HFFc6 (cell line): ENCODE results near the gene PNN. TPM values are rescaled to one million over a fixed set of nuclear protein-coding genes. Genes with fewer than 3 reads are reported as not detected.
"Not testable (repeated sequence)": the region's sequence is repeated elsewhere in the genome, so short reads cannot be mapped to it uniquely, and the experiment has no call there.

Source experiments
- DNase-seq: peaks from one replicate; pipeline ENCODE4 v3.0.0-alpha.2; 2018
- H3K27ac Mint-ChIP-seq: 2 replicates; pipeline ENCODE4 v1.8.0; 2020; ENCODE audit warnings: mild to moderate bottlenecking, mixed read lengths
- H3K27me3 Mint-ChIP-seq: 2 replicates; pipeline ENCODE4 v1.8.0; 2021; ENCODE audit warnings: mild to moderate bottlenecking, moderate library complexity, mixed read lengths; ENCODE audit not compliant: insufficient read depth
- H3K36me3 Mint-ChIP-seq: 2 replicates; pipeline ENCODE4 v1.8.0; 2021; ENCODE audit warnings: low read depth, mixed read lengths
- H3K4me1 Mint-ChIP-seq: 2 replicates; pipeline ENCODE4 v1.8.0; 2020; ENCODE audit warnings: low read depth, mixed read lengths
- H3K4me3 Mint-ChIP-seq: 2 replicates; pipeline ENCODE4 v1.8.0; 2020; ENCODE audit warnings: mild to moderate bottlenecking, moderate library complexity, mixed read lengths
- H3K9me3 Mint-ChIP-seq: 2 replicates; pipeline ENCODE4 v1.8.0; 2020; ENCODE audit warnings: mild to moderate bottlenecking, mixed read lengths
- CTCF ChIP-seq: fragments of 200-600 bp; sonication (generic); IDR thresholded peaks from 2 replicates; pipeline ENCODE4 v1.5.0; 2021; ENCODE audit warnings: antibody characterized with exemption, mild to moderate bottlenecking
- total RNA-seq, 6 experiments: library from RNA; stranded (reverse); fragmentation: NEBNext Ultra II Directional; extraction: Animal tissue kit (Norgen Biotek cat#: 25700); gene quantifications; 2 replicates in 1 of 6; 3 replicates in 5 of 6; pipeline ENCODE4 v1.2.3, GENCODE V29; 2021

The PNN gene
- total RNA-seq, 6 experiments from 2014 or later = 30.1 to 44.5 (median 40.5) TPM

GRCh38 chr14:39179042-39179441 is 4.0 kb downstream of the PNN start:
- Mint-ChIP-seq H3K4me1 (peaks cover 26% of the 10 kb centered on the region), H3K9me3 (no peaks in the 10 kb centered on the region), H3K27ac (peak overlapping the region; percentile 38), H3K27me3 (peaks cover 3% of the 10 kb centered on the region), H3K4me3 (peak overlapping the region; percentile 20; the same call in 1 of the 2 replicates), H3K36me3 (peaks cover 44% of the 10 kb centered on the region)
- TF ChIP-seq CTCF = no peak
- no peak for DNase-seq

GRCh38 chr14:39180553-39180952 is 5.5 kb downstream of the PNN start:
- H3K9me3 Mint-ChIP-seq = no peaks in the 10 kb centered on the region
- DNase-seq = no peak
- H3K27ac Mint-ChIP-seq = no peak overlapping the region
- peaks cover 51% of the 10 kb centered on the region for H3K36me3 Mint-ChIP-seq
- H3K27me3 Mint-ChIP-seq = peaks cover 3% of the 10 kb centered on the region; the same call in 1 of the 2 replicates
- no peak overlapping the region for H3K4me3 Mint-ChIP-seq
- TF ChIP-seq CTCF = no peak
- H3K4me1 Mint-ChIP-seq = peaks cover 26% of the 10 kb centered on the region

DNA sequence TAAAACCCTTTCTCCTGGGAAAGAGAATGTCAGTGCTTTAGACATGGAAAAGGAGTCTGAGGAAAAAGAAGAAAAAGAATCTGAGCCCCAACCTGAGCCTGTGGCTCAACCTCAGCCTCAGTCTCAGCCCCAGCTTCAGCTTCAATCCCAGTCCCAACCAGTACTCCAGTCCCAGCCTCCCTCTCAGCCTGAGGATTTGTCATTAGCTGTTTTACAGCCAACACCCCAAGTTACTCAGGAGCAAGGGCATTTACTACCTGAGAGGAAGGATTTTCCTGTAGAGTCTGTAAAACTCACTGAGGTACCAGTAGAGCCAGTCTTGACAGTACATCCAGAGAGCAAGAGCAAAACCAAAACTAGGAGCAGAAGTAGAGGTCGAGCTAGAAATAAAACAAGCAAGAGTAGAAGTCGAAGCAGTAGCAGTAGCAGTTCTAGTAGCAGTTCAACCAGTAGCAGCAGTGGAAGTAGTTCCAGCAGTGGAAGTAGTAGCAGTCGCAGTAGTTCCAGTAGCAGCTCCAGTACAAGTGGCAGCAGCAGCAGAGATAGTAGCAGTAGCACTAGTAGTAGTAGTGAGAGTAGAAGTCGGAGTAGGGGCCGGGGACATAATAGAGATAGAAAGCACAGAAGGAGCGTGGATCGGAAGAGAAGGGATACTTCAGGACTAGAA is 6.1 kb downstream of the PNN start:
- no peak overlapping the region for H3K4me3 Mint-ChIP-seq
- H3K27ac Mint-ChIP-seq = no peak overlapping the region
- no peak for TF ChIP-seq CTCF
- peaks cover 45% of the 10 kb centered on the region for H3K36me3 Mint-ChIP-seq
- peaks cover 3% of the 10 kb centered on the region; the same call in 1 of the 2 replicates for H3K27me3 Mint-ChIP-seq
- peaks cover 23% of the 10 kb centered on the region for H3K4me1 Mint-ChIP-seq
- no peaks in the 10 kb centered on the region for H3K9me3 Mint-ChIP-seq
- DNase-seq = no peak

DNA sequence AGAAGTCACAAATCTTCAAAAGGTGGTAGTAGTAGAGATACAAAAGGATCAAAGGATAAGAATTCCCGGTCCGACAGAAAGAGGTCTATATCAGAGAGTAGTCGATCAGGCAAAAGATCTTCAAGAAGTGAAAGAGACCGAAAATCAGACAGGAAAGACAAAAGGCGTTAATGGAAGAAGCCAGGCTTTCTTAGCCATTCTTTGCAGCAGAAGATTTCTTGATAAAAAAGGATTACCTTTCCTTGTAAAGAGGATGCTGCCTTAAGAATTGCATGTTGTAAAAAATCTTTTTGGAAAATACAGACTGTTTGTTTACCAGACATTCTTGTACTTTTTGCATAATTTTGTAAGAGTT is 6.6 kb downstream of the PNN start:
- peaks cover 3% of the 10 kb centered on the region; the same call in 1 of the 2 replicates for H3K27me3 Mint-ChIP-seq
- H3K4me3 Mint-ChIP-seq = no peak overlapping the region
- H3K36me3 Mint-ChIP-seq = peaks cover 44% of the 10 kb centered on the region
- DNase-seq = no peak
- no peaks in the 10 kb centered on the region for H3K9me3 Mint-ChIP-seq
- H3K27ac Mint-ChIP-seq = no peak overlapping the region
- peaks cover 18% of the 10 kb centered on the region for H3K4me1 Mint-ChIP-seq
- no peak for TF ChIP-seq CTCF

DNA sequence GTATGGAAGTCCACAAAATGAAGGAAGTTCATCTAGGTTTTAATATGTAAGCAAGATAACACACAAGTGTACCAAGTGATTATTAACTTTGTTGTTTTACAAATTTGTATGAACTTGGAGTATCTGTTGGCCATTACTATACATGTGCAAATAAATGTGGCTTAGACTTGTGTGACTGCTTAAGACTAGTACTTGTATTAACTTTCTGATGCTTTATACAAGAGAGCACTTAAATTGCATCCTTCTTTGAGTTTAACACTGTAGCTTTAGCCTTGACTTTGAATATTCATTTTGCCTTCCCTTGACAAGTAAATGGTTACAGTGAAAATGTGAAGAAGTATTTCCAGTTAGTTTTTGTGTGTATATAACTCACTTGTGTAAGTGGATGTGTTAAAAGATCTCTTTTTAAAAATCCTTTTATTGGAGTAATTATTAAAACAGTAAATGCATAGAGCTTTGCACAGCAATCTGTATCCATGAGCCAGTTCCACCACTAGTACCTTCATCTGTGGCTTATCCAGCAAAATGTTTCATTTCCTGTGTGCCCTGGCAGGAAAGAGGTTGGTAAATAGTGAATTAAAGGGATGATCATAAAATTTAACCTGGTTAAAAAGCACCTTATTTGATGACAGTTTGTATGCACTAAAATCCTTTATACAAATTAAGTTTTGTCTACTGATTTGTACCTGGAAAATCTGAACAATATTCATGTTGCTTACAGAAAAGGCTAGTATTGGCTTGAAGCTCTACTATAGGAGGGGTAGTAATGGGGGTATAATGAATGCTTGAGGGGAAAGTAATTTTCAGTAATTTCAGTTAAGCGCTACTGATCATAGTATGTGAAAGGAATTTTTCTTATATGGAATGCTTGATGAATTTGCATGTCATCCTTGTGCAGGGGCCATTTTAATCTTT is 8.0 kb downstream of the PNN start:
- no peaks in the 10 kb centered on the region for H3K9me3 Mint-ChIP-seq
- H3K4me3 Mint-ChIP-seq = no peak overlapping the region
- peak overlapping the region; percentile 46 for H3K27ac Mint-ChIP-seq
- no peak for DNase-seq
- no peak for TF ChIP-seq CTCF
- H3K27me3 Mint-ChIP-seq = peaks cover 3% of the 10 kb centered on the region; the same call in 1 of the 2 replicates
- H3K4me1 Mint-ChIP-seq = peaks cover 9% of the 10 kb centered on the region
- H3K36me3 Mint-ChIP-seq = peaks cover 39% of the 10 kb centered on the region

GRCh38 chr14:39183685-39184003 is 8.6 kb downstream of the PNN start:
- not testable (repeated sequence) for H3K27me3 Mint-ChIP-seq, H3K9me3 Mint-ChIP-seq, DNase-seq, H3K4me1 Mint-ChIP-seq, H3K27ac Mint-ChIP-seq, H3K4me3 Mint-ChIP-seq
- peaks cover 39% of the 10 kb centered on the region for H3K36me3 Mint-ChIP-seq
